ENCODE measurements around the gene EPM2A. TPM values are rescaled to one million over a fixed set of nuclear protein-coding genes. Genes with fewer than 3 reads are reported as not detected.

The EPM2A gene
- total and polyA plus RNA-seq, 2 donors (not counting 1 experiment from before 2014, with no cell fraction given) = 4.1 to 8.3 TPM

- no peak overlapping the region for H3K27ac ChIP-seq (ENCODE audit: insufficient read depth, low read length)
- no peaks in the 10 kb centered on the region for H4K20me1 ChIP-seq (ENCODE audit: control insufficient read depth, extremely low read depth, insufficient read depth, low read length)
- no peak overlapping the region for H3K4me3 ChIP-seq (replicated peaks in 1 of 4; ENCODE audit: control extremely low read depth in 1 of 4, insufficient read depth in 1 of 4, low read depth in 3 of 4, low read length in 4 of 4)
- H3K4me1 ChIP-seq (ENCODE audit: control insufficient read depth, extremely low read depth, insufficient read depth, low read length) = no peaks in the 10 kb centered on the region
- H2AFZ ChIP-seq (ENCODE audit: low read length) = no peak overlapping the region
- H3K9ac ChIP-seq (ENCODE audit: insufficient read depth, low read length) = no peak overlapping the region
- H3K9me3 ChIP-seq (ENCODE audit: control insufficient read depth, insufficient read depth, low read depth, low read length) = no peaks in the 10 kb centered on the region
- no peaks in the 10 kb centered on the region for H3K79me2 ChIP-seq (ENCODE audit: control insufficient read depth, insufficient read depth, low read length)
- no peaks in the 10 kb centered on the region for H3K36me3 ChIP-seq (ENCODE audit: control insufficient read depth, insufficient read depth, low read length)
- no peak for TF ChIP-seq CTCF (conservative IDR thresholded peaks at IDR 0.05 in 1 of 2, IDR thresholded peaks at IDR 0.05 in 1 of 2; ENCODE audit: low read depth in 1 of 2, low read length in 2 of 2)
- TF ChIP-seq EZH2 (IDR thresholded peaks at IDR 0.05; ENCODE audit: low read length, missing control alignments) = no peak
- no peak overlapping the region for H3K4me2 ChIP-seq (ENCODE audit: extremely low read depth, insufficient read depth, low read length)
- no peaks in the 10 kb centered on the region for H3K27me3 ChIP-seq (ENCODE audit: control insufficient read depth, insufficient read depth, low read length)
- no peak for DNase-seq (ENCODE audit: low read depth in 2 of 2)
Observed at GRCh38 chr6:145583753-145584152, 151.6 kb downstream of the EPM2A start.

Other genes with a start within 250 kb of the EPM2A start
- gene FBXO30, start 79.3 kb upstream of the EPM2A start, total RNA-seq = 17.7 and 25.9 TPM in 2 replicates
- 9.5 and 11.6 TPM in 2 replicates for gene FBXO30, start 79.3 kb upstream of the EPM2A start, polyA plus RNA-seq
- gene SHPRH, start 228.8 kb upstream of the EPM2A start, total RNA-seq = 18.3 and 20.5 TPM in 2 replicates
- 5.5 and 8.0 TPM in 2 replicates for gene SHPRH, start 228.8 kb upstream of the EPM2A start, polyA plus RNA-seq